Hepatocyte (in vitro differentiated cells): ENCODE results near the gene ACTG1. TPM values are rescaled to one million over a fixed set of nuclear protein-coding genes. Genes with fewer than 3 reads are reported as not detected.

Source experiments
- DNase-seq: peaks from one replicate; pipeline ENCODE4 v3.0.0-alpha.2; 2016; ENCODE audit warnings: low spot score
- H2AFZ ChIP-seq: fragments of 200-600 bp; sonication (generic); 2 replicates; pipeline ENCODE4 v1.6.0; 2016; ENCODE audit warnings: antibody characterized with exemption, mild to moderate bottlenecking
- H3K27ac ChIP-seq: fragments of 200-600 bp; sonication (generic); 2 replicates; pipeline ENCODE4 v1.5.1; 2016; ENCODE audit warnings: mild to moderate bottlenecking
- H3K27me3 ChIP-seq: fragments of 200-600 bp; sonication (generic); 2 replicates; pipeline ENCODE4 v1.6.1; 2016
- H3K36me3 ChIP-seq: fragments of 200-600 bp; sonication (generic); replicated peaks from 2 replicates; pipeline ENCODE4 v1.5.1; 2016; ENCODE audit warnings: low read depth; ENCODE audit not compliant: insufficient read depth
- H3K4me1 ChIP-seq: fragments of 200-600 bp; sonication (generic); 2 replicates; pipeline ENCODE4 v1.5.1; 2016; ENCODE audit warnings: mild to moderate bottlenecking, moderate library complexity; ENCODE audit not compliant: insufficient read depth
- H3K4me2 ChIP-seq: fragments of 200-600 bp; sonication (generic); 2 replicates; pipeline ENCODE4 v1.6.0; 2016
- H3K4me3 ChIP-seq: fragments of 200-600 bp; sonication (generic); 2 replicates; pipeline ENCODE4 v1.5.1; 2016; ENCODE audit warnings: mild to moderate bottlenecking
- H3K79me2 ChIP-seq: fragments of 200-600 bp; sonication (generic); 2 replicates; pipeline ENCODE4 v1.6.0; 2017; ENCODE audit warnings: mild to moderate bottlenecking
- H3K9me2 ChIP-seq: fragments of 200-600 bp; sonication (generic); replicated peaks from 2 replicates; pipeline ENCODE4 v1.6.0; 2017; ENCODE audit warnings: mild to moderate bottlenecking; ENCODE audit not compliant: insufficient read depth
- H3K9me3 ChIP-seq: fragments of 200-600 bp; sonication (generic); 2 replicates; pipeline ENCODE4 v1.5.1; 2016; ENCODE audit warnings: low read depth, mild to moderate bottlenecking
- H4K20me1 ChIP-seq: fragments of 200-600 bp; sonication (generic); 2 replicates; pipeline ENCODE4 v1.6.0; 2016; ENCODE audit warnings: mild to moderate bottlenecking; ENCODE audit not compliant: insufficient read depth, poor library complexity, severe bottlenecking
- CTCF ChIP-seq: fragments of 200-600 bp; sonication (generic); IDR thresholded peaks from 2 replicates; pipeline ENCODE4 v1.5.1; 2016; ENCODE audit warnings: antibody characterized with exemption, mild to moderate bottlenecking; ENCODE audit not compliant: poor library complexity
- EZH2 ChIP-seq: fragments of 200-600 bp; sonication (generic); IDR thresholded peaks from 2 replicates; pipeline ENCODE4 v1.6.1; 2016; ENCODE audit warnings: antibody characterized with exemption, mild to moderate bottlenecking, borderline replicate concordance
- EZH2phosphoT487 ChIP-seq: fragments of 200-600 bp; sonication (generic); IDR thresholded peaks from one replicate; pipeline ENCODE4 v1.6.1; 2018; ENCODE audit warnings: antibody characterized with exemption, mild to moderate bottlenecking, low read depth, moderate library complexity; ENCODE audit not compliant: unreplicated experiment, severe bottlenecking
- WGBS: methylation state at CpG from one replicate; pipeline ENCODE4 v1.1.6; 2016; ENCODE audit warnings: low lambda C conversion rate; ENCODE audit errors: missing lambda C conversion rate; 5-methylcytosine and 5-hydroxymethylcytosine counted together
- polyA plus RNA-seq: library from polyadenylated mRNA; unstranded; fragments of >200 nt; fragmentation: Nextera tagmentation; extraction: Ambion mirVana; gene quantifications from 2 replicates; pipeline ENCODE4 v1.2.1, GENCODE V29; 2016
- total RNA-seq: library from RNA; depleted of rRNA; stranded (reverse); fragments of >200 nt; gene quantifications from 2 replicates; pipeline ENCODE4 v1.2.3, GENCODE V29; 2014

Gene ACTG1
- total and polyA plus RNA-seq, 2 experiments from 2014 or later, result 2,832 to 3,298 TPM

- Histone ChIP-seq H2AFZ (no peak overlapping the region), H3K4me3 (no peak overlapping the region), H3K36me3 (no peaks in the 10 kb centered on the region), H3K27ac (no peak overlapping the region), H3K4me1 (no peaks in the 10 kb centered on the region), H3K4me2 (no peak overlapping the region), H3K9me2 (no peaks in the 10 kb centered on the region), H3K79me2 (no peaks in the 10 kb centered on the region), H3K9me3 (no peaks in the 10 kb centered on the region), H3K27me3 (no peaks in the 10 kb centered on the region), H4K20me1 (no peaks in the 10 kb centered on the region)
- 76% methylated on average over 9 of the region's 9 CpGs for WGBS
- TF ChIP-seq EZH2phosphoT487, result no peak
- no peak for TF ChIP-seq CTCF
- TF ChIP-seq EZH2, result no peak
- DNase-seq, result no peak
Measured at GRCh38 chr17:81464586-81464985, 48.0 kb downstream of the ACTG1 start.

- TF ChIP-seq CTCF (no peak), EZH2phosphoT487 (no peak), EZH2 (no peak)
- 98% methylated on average over 25 of the region's 32 CpGs for WGBS
Measured at GRCh38 chr17:81463506-81463905, 49.1 kb downstream of the ACTG1 start.

GRCh38 chr17:81462506-81463125, 50.0 kb downstream of the ACTG1 start:
- WGBS, result 98% methylated on average over 23 of the region's 33 CpGs
- no peaks in the 10 kb centered on the region for H3K9me3 ChIP-seq
- H3K36me3 ChIP-seq, result no peaks in the 10 kb centered on the region
- no peak for DNase-seq
- no peaks in the 10 kb centered on the region for H3K4me1 ChIP-seq
- H3K4me3 ChIP-seq, result no peak overlapping the region
- H3K9me2 ChIP-seq, result no peaks in the 10 kb centered on the region
- no peaks in the 10 kb centered on the region for H4K20me1 ChIP-seq
- no peak overlapping the region for H3K4me2 ChIP-seq
- no peak overlapping the region for H3K27ac ChIP-seq
- TF ChIP-seq EZH2phosphoT487 (no peak), EZH2 (no peak), CTCF (no peak)
- no peaks in the 10 kb centered on the region for H3K27me3 ChIP-seq
- no peaks in the 10 kb centered on the region for H3K79me2 ChIP-seq
- no peak overlapping the region for H2AFZ ChIP-seq

More at GRCh38 chr17:81463506-81463905, 49.1 kb downstream of the ACTG1 start:
- H3K27ac ChIP-seq, result no peak overlapping the region
- no peaks in the 10 kb centered on the region for H4K20me1 ChIP-seq
- no peak overlapping the region for H3K4me3 ChIP-seq
- no peak for DNase-seq
- no peak overlapping the region for H2AFZ ChIP-seq
- no peaks in the 10 kb centered on the region for H3K79me2 ChIP-seq
- H3K4me1 ChIP-seq, result no peaks in the 10 kb centered on the region
- no peaks in the 10 kb centered on the region for H3K9me3 ChIP-seq
- no peaks in the 10 kb centered on the region for H3K27me3 ChIP-seq
- no peaks in the 10 kb centered on the region for H3K9me2 ChIP-seq
- H3K4me2 ChIP-seq, result no peak overlapping the region
- no peaks in the 10 kb centered on the region for H3K36me3 ChIP-seq
